Right lobe of liver (tissue), 6 donors: ENCODE data around the gene GPRC5B. TPM values are rescaled to one million over a fixed set of nuclear protein-coding genes. Genes with fewer than 3 reads are reported as not detected.

Source experiments
- ATAC-seq, 4 donors: fragments of 200-7000 bp; cut with Tn5 transposase; one replicate each; pipeline ENCODE4 v1.9.1; 2020; ENCODE audit warnings: mild to moderate bottlenecking in 4 of 4, moderate library complexity in 4 of 4
- DNase-seq, 3 donors: peaks; one replicate each; pipeline ENCODE4 v3.0.0-alpha.2; 2020
- H3K27ac ChIP-seq, 3 donors: fragments of 200-600 bp; one replicate each; pipeline ENCODE4 v1.8.0; 2022
- H3K27me3 ChIP-seq, 2 donors: fragments of 200-600 bp; one replicate each; pipeline ENCODE4 v1.8.0; 2022
- H3K36me3 ChIP-seq, 4 donors: fragments of 200-600 bp; sonication (generic) in 1 of 4; one replicate each; pipeline versions ENCODE4 v1.5.1 to v1.8.0; 2017 to 2022; ENCODE audit warnings: control low read depth in 1 of 4
- H3K4me1 ChIP-seq, 4 donors: fragments of 200-600 bp; sonication (generic) in 1 of 4; one replicate each; pipeline versions ENCODE4 v1.5.1 to v1.8.0; 2017 to 2022; ENCODE audit warnings: control low read depth in 1 of 4
- H3K4me3 ChIP-seq, 3 donors: fragments of 200-600 bp; one replicate each; pipeline ENCODE4 v1.8.0; 2022
- H3K9me3 ChIP-seq, 4 donors: fragments of 200-600 bp; sonication (generic) in 1 of 4; one replicate each; pipeline versions ENCODE4 v1.5.1 to v1.8.0; 2017 to 2022; ENCODE audit warnings: control low read depth in 1 of 4
- POLR2A ChIP-seq: fragments of 450-650 bp; IDR thresholded peaks from one replicate; pipeline ENCODE4 v1.6.1; 2017; ENCODE audit warnings: antibody characterized with exemption, mild to moderate bottlenecking
- WGBS: methylation state at CpG from one replicate; pipeline ENCODE4 v1.1.6; 2018; ENCODE audit warnings: low coverage, low lambda C conversion rate; ENCODE audit not compliant: insufficient coverage; ENCODE audit errors: missing lambda C conversion rate; 5-methylcytosine and 5-hydroxymethylcytosine counted together
- intact Hi-C, 2 donors: fragments of 100-400 bp; cut with DNase I; formaldehyde crosslinking; loops; one replicate each; pipeline versions ENCODE4 v1.11.2 to v1.14.1; 2022
- total RNA-seq, 6 experiments: library from RNA; depleted of rRNA in 2 of 6; stranded (reverse); fragments of >200 nt in 2 of 6; fragmentation: NEBNext Ultra II Directional in 3 of 6; extraction: Animal tissue kit (Norgen Biotek cat#: 25700) in 3 of 6; gene quantifications; one replicate each; pipeline versions ENCODE4 v1.1.0 to v1.2.4, GENCODE V29; 2016 to 2023
- TF ChIP-seq, protein P1 (sequence below), 4 donors: fragments of 200-600 bp in 3 of 4; fragments of 450-650 bp in 1 of 4; IDR thresholded peaks; one replicate each; pipeline versions ENCODE4 v1.5.1 to v1.8.0; 2016 to 2022; ENCODE audit warnings: antibody characterized with exemption in 4 of 4, mild to moderate bottlenecking in 2 of 4
- donor health status: DM: no; HTN: yes; CAD: no.
- donor health status: DM: no; HTN: no; CAD: no.
- donor health status: DM: no; HTN: no; CAD: no.
- donor health status: DM: no; HTN: yes; CAD: no.
- donor health status: DM: no; HTN: yes; CAD: no.

GPRC5B gene
- total RNA-seq, 6 experiments from 2014 or later: 2.6 to 20.8 (median 5.1) TPM

- TF ChIP-seq, protein P1, sequence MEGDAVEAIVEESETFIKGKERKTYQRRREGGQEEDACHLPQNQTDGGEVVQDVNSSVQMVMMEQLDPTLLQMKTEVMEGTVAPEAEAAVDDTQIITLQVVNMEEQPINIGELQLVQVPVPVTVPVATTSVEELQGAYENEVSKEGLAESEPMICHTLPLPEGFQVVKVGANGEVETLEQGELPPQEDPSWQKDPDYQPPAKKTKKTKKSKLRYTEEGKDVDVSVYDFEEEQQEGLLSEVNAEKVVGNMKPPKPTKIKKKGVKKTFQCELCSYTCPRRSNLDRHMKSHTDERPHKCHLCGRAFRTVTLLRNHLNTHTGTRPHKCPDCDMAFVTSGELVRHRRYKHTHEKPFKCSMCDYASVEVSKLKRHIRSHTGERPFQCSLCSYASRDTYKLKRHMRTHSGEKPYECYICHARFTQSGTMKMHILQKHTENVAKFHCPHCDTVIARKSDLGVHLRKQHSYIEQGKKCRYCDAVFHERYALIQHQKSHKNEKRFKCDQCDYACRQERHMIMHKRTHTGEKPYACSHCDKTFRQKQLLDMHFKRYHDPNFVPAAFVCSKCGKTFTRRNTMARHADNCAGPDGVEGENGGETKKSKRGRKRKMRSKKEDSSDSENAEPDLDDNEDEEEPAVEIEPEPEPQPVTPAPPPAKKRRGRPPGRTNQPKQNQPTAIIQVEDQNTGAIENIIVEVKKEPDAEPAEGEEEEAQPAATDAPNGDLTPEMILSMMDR (IDR thresholded peaks at IDR 0.05): no peak
- TF ChIP-seq POLR2A: no peak
- Histone ChIP-seq H3K27me3 (no peaks in the 10 kb centered on the region), H3K36me3 (no peaks in the 10 kb centered on the region), H3K9me3 (no peaks in the 10 kb centered on the region), H3K27ac (no peak overlapping the region), H3K4me3 (no peak overlapping the region), H3K4me1 (no peaks in the 10 kb centered on the region)
- DNase-seq (no peak), ATAC-seq (no peak)
- intact Hi-C loops: no loop called here
- WGBS: 75% methylated on average over 8 of the region's 8 CpGs
These were observed 42.1 kb upstream of the GPRC5B start for GRCh38 chr16:19926449-19927390.

DNA sequence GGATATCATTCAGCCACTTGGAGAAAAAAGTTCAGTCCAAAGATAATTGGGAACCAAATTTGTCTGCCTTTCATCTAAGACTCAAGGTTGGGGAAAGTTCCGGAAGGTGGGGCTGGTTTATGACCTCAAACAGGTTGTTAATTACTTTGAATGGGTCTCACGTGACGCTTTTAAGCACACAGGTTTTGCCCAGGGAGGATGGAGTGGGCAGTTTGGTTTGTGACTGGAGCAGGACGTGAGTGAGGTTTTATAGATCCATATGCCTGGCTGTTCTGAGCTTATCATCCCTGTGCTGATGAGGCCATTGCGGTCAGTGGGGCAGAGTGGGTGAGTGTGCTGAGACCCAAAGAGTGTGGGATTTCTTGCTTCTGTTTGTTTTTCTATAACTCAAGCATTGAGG is 38.7 kb upstream of the GPRC5B start:
- WGBS: 50% methylated on average over 2 of the region's 5 CpGs
- Histone ChIP-seq H3K27ac (no peak overlapping the region), H3K36me3 (no peaks in the 10 kb centered on the region), H3K4me3 (no peak overlapping the region), H3K4me1 (no peaks in the 10 kb centered on the region), H3K27me3 (no peaks in the 10 kb centered on the region), H3K9me3 (no peaks in the 10 kb centered on the region)
- intact Hi-C loops: no loop called here
- ATAC-seq: no peak
- DNase-seq: no peak
- TF ChIP-seq POLR2A: no peak
- TF ChIP-seq, protein P1 (IDR thresholded peaks at IDR 0.05): no peak

DNA sequence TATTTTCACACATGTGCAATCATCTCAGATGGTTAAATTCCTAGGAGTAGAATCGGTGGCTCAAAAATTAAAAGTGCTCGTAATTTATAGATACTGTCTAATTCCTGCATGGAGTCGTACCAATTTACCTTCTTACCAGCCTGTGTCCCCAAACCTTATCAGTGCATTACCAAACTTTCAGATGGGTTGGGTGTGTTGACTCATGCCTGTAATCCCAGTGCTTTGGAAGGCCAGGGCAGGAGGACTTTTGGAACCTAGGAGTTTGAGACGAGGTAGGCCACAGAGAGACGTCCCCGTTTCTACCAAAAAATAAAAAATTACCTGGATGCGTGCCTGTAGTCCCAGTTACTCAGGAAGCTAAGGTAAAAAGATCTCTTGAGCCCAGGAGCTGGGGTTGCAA is 34.5 kb upstream of the GPRC5B start:
- 78% methylated on average over 7 of the region's 7 CpGs for WGBS
- Histone ChIP-seq H3K27me3 (no peaks in the 10 kb centered on the region), H3K36me3 (no peaks in the 10 kb centered on the region), H3K9me3 (no peaks in the 10 kb centered on the region), H3K27ac (no peak overlapping the region), H3K4me3 (no peak overlapping the region), H3K4me1 (no peaks in the 10 kb centered on the region)
- ATAC-seq: no peak
- DNase-seq: no peak
- intact Hi-C loops: loop anchor here in 1 of 2 donors (10.0 kb wide), 1 partner anchor 456 kb away; no protein-coding TSS in a partner anchor
- TF ChIP-seq, protein P1 (IDR thresholded peaks at IDR 0.05): no peak
- TF ChIP-seq POLR2A: no peak

GRCh38 chr16:19916064-19916463 is 31.4 kb upstream of the GPRC5B start:
- Histone ChIP-seq H3K27me3 (no peaks in the 10 kb centered on the region), H3K4me3 (no peak overlapping the region), H3K27ac (no peak overlapping the region), H3K36me3 (no peaks in the 10 kb centered on the region), H3K4me1 (no peaks in the 10 kb centered on the region), H3K9me3 (no peaks in the 10 kb centered on the region)
- DNase-seq: no peak
- intact Hi-C loops: loop anchor here in 1 of 2 donors (10.0 kb wide), 1 partner anchor 459 kb away; no protein-coding TSS in a partner anchor
- ATAC-seq: no peak
- TF ChIP-seq, protein P1 (IDR thresholded peaks at IDR 0.05): no peak
- TF ChIP-seq POLR2A: no peak
- WGBS: 81% methylated on average over 5 of the region's 5 CpGs
